HUDEP-2 (cell line): ENCODE data around the gene FGF18.
A peak's percentile ranks its signal among the peaks of the same experiment; 100 is the strongest.
"Not testable (repeated sequence)": the region's sequence is repeated elsewhere in the genome, so short reads cannot be mapped to it uniquely, and the experiment has no call there.

Source experiments
- DNase-seq, 76 experiments: peaks; one replicate each; lab custom pipeline; 2025; ENCODE audit not compliant: unreplicated experiment in 76 of 76; lab: John Stamatoyannopoulos, UW

FGF18 gene, protein sequence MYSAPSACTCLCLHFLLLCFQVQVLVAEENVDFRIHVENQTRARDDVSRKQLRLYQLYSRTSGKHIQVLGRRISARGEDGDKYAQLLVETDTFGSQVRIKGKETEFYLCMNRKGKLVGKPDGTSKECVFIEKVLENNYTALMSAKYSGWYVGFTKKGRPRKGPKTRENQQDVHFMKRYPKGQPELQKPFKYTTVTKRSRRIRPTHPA

DNA sequence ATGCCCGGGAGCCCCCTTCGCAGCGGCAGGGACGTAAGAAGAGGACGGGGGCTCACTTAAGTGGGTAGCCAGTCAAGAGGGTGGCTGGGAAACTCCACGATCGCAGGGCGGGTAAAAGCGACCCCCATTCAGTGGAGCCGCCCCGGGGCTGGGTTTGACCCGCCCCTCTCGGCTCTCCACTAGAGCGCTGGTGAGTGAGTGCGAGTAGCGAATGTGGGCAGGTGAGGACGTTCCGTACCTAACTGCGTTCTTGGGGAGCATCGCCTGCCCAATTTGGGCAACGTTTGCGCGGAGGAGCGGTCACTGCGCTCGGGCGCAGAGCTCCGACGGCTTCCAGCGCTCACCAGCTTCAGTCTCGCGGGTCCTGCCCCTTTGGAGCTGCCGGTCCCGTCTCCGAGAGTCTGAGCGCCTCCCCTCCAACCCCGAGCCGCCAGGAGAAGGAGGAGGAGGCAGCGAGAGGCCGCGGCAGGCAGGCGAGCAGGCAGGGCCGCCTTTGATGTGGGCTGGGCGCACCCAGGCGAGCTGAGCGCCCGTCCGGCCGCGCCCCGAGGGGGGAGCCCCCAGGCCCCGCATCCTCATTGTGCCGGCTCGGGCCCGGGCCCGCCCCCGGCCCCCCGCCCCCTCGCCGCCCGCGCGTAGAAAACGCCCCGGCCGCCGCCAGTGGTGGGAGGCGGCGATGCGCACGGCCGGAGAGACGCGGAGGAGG lies at the start of gene FGF18:
FGF18 (plus strand) TSS at position 666 of the 706 bp plus-strand sequence. CDS start 553 bp downstream, outside the sequence.
- peak in 11 of 76 experiments; percentile 15 to 33 (median 22) for DNase-seq

GRCh38 chr5:171369898-171370297 lies 49.5 kb upstream of the FGF18 start:
- DNase-seq, result no peak

- DNase-seq, result not testable (repeated sequence)
Measured at GRCh38 chr5:171370881-171371280, 48.6 kb upstream of the FGF18 start.

DNA sequence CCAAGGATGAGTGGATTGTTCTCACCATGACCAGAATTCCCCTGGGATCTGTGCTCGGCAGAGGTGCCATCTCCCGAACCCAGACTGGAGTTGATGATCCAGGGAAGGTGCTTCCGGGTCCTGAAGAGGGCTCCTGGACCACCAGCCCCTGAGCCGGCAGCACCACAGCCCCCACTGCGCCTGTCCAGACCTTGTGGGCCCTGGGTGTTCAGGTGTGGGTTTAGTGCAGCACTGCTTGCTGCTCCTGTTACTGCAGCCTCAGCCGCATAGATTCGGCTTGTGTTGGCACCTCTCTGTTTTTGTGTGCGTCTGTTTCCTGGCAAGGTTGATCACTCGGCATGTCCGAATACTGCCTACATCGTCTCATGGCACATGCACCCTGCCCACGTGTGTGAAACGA lies 48.1 kb upstream of the FGF18 start:
- DNase-seq, result no peak

DNA sequence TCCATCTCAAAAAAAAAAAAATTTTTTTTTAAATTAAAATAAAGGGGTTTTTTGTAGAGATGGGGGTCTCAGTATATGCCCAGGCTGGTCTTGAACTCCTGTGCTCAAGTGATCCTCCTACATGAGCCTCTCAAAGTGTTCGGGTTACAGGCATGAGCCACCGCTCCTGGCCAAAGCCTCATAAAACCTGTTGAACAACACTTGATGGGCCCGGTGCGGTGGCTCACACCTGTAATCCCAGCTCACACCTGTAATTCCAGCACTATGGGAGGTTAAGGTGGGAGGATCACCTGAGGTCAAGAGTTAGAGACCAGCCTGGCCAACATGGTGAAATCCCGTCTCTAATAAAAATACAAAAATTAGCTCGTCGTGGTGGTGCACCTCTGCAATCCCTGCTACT lies 39.5 kb upstream of the FGF18 start:
- DNase-seq, result no peak

DNA sequence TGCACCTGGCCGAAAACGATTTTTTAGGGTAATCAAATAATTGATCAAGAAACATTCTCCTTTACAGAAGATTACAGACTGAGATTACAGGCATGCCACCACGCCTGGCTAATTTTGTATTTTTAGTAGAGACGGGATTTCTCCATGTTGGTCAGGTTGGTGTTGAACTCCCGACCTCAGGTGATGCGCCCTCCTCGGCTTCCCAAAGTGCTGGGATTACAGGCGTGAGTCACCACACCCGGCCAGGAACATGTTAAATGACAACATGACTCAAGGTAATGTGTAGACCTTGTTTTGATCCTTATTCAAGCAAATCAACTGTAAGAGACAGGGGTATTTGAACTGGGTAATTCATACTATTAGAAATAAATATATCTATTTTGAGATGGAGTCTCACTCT lies 35.0 kb upstream of the FGF18 start:
- DNase-seq, result not testable (repeated sequence)

- DNase-seq, result peak in 4 of 76 experiments; percentile 2 to 19 (median 10)
Measured at GRCh38 chr5:171384999-171385398, 34.4 kb upstream of the FGF18 start.

GRCh38 chr5:171386006-171386671 lies 33.3 kb upstream of the FGF18 start:
- DNase-seq, result no peak

DNA sequence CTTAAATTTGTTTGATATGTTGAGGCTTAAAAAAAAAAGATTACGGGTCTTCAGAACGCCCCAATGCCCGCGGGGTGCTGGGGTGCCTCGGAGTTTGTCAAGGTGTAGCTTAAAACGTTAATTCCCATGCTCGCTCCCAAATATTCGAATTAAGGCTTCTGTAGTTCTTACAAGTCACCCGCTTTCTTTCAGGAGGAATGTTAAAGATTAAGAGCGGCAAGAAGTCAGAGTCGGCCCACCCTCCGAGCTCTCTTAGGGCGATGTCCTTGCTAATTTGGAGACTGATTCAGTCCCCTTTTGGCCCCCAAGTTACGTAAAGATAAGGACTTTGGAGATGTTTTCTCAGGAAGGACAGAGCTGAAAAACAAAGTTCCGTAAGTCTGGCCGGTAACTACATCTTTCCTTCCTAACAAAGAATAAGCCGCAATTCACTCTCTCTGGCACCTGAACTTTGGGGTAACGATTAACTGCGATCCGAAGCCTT lies 32.5 kb upstream of the FGF18 start:
- peak in 8 of 76 experiments; percentile 10 to 54 (median 42) for DNase-seq

DNA sequence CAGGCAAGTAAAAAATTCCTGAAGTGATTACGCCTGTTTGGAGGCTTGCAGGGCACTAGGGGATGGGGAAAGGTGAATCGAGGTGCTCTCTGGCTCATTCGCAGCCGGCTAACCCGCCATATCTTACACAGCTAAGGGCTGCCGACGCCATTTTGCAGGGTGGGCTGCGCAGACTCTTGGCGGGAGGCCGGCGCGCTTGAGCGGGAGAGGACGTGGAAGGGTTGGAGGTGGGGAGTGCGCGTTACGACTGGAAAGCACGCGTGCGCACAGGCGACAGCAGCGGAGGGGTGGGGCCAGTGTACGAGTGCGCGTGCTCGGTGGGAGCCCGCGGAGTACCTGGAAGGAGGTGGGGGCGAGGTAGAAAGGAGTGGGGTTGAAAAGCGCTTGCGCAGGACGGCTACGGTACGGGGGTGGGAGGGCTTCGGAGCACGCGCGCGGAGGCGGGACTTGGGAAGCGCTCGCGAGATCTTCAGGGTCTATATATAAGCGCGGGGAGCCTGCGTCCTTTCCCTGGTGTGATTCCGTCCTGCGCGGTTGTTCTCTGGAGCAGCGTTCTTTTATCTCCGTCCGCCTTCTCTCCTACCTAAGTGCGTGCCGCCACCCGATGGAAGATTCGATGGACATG lies 32.0 kb upstream of the FGF18 start, which contains the start of gene NPM1:
NPM1 (plus strand) TSS at position 505 of the 625 bp plus-strand sequence; CDS start at position 605, 100 bp downstream.
- DNase-seq, result peak; percentile 51 to 99 (median 97)

GRCh38 chr5:171387970-171388815 lies 31.3 kb upstream of the FGF18 start:
- peak in 65 of 76 experiments; percentile 23 to 86 (median 64) for DNase-seq

DNA sequence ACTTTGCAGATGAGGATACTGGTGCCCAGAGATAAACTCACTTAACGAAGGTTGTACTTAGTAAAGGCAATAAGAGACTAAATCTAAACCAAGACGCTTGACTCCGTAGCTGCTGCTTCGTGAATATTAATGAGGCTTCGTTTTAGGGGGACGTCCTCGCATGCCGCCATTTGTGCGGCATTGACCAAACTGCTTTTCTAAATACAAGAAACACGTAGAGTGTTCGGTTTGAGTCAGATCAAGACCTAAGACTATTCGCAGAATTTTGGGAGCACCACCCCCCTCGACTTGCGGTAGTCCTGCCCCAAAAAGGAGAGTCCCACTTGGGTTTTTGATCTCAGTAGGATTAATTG lies 30.7 kb upstream of the FGF18 start:
- peak in 4 of 76 experiments; percentile 4 to 49 (median 30) for DNase-seq

DNA sequence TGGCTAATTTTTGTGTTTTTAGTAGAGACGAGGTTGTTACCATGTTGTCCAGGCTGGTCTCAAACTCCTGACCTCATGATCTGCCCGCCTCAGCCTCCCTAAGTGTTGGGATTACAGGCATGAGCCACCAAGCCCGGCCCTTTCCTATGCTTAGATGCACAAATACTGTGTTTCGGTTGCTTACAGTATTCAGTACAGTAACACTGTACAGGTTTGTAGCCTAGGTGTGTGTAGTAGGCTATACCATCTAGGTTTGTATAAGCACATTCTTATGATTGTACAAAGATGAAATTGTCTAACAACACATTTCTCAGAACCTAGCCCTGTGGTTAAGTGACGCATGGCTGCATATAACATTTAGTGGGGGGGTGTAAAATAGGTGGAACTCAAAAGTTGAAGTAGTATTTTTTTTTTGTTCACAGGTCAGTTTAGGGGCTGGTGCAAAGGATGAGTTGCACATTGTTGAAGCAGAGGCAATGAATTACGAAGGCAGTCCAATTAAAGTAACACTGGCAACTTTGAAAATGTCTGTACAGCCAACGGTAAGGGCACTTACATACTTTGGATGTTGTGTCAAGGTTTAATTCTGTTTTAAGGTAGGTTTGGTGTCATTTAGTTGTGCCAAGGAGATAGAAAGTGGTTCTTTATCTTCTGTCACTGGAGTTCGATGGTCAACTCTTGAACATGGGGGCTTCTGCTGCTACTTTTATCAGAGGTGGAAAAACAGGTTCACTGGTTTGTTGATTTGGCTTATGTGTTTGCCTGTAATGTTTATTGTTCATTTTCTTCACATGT lies 28.4 kb upstream of the FGF18 start:
- DNase-seq, result no peak

- DNase-seq, result no peak
Measured at GRCh38 chr5:171391996-171392577, 27.4 kb upstream of the FGF18 start.

- DNase-seq, result no peak
Measured at GRCh38 chr5:171392585-171393159, 26.8 kb upstream of the FGF18 start.

- DNase-seq, result no peak
Measured at GRCh38 chr5:171395042-171395441, 24.4 kb upstream of the FGF18 start.

GRCh38 chr5:171396583-171396982 lies 22.9 kb upstream of the FGF18 start:
- not testable (repeated sequence) for DNase-seq

GRCh38 chr5:171397190-171397589 lies 22.3 kb upstream of the FGF18 start:
- no peak for DNase-seq

DNA sequence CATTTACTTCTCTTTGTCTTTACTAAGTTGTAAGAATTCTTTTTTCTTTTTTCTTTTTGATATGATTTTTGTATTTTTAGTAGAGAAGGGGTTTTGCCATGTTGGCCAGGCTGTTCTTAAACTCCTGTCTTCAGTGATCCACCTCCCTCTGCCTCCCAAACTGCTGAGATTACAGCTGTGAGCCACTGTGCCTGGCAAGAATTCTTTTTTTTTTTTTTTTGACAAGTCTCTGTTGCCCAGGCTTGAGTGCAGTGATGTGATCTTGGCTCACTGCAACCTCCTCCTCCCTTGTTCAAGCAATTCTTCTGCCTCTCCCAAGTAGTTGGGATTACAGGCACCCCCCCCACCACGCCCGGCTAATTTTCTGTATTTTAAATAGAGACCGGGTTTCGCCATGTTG lies 21.8 kb upstream of the FGF18 start:
- no peak for DNase-seq
